ENCODE results near the gene PLXNA2.

Gene PLXNA2

GRCh38 chr1:208052135-208052534, 192.0 kb downstream of the PLXNA2 start:
- Histone ChIP-seq H3K4me3 (ENCODE audit: low read length) (no peak overlapping the region), H3K27me3 (ENCODE audit: control insufficient read depth, insufficient read depth, low read length) (no peaks in the 10 kb centered on the region), H3K4me1 (ENCODE audit: control insufficient read depth, insufficient read depth, low read length) (peaks cover 6% of the 10 kb centered on the region), H3K9ac (ENCODE audit: low read length) (no peak overlapping the region), H3K36me3 (ENCODE audit: control insufficient read depth, insufficient read depth, low read length) (peaks cover 15% of the 10 kb centered on the region), H3K27ac (ENCODE audit: low read depth, low read length) (no peak overlapping the region)

GRCh38 chr1:208051651-208052050, 192.5 kb downstream of the PLXNA2 start:
- H3K27ac ChIP-seq (ENCODE audit: low read depth, low read length) = no peak overlapping the region
- no peak overlapping the region for H3K9ac ChIP-seq (ENCODE audit: low read length)
- peaks cover 15% of the 10 kb centered on the region for H3K36me3 ChIP-seq (ENCODE audit: control insufficient read depth, insufficient read depth, low read length)
- no peak overlapping the region for H3K4me3 ChIP-seq (ENCODE audit: low read length)
- H3K4me1 ChIP-seq (ENCODE audit: control insufficient read depth, insufficient read depth, low read length) = peaks cover 6% of the 10 kb centered on the region
- no peaks in the 10 kb centered on the region for H3K27me3 ChIP-seq (ENCODE audit: control insufficient read depth, insufficient read depth, low read length)

GRCh38 chr1:208048904-208049303, 195.3 kb downstream of the PLXNA2 start:
- no peak overlapping the region for H3K27ac ChIP-seq (ENCODE audit: low read depth, low read length)
- H3K4me3 ChIP-seq (ENCODE audit: low read length) = no peak overlapping the region
- H3K27me3 ChIP-seq (ENCODE audit: control insufficient read depth, insufficient read depth, low read length) = no peaks in the 10 kb centered on the region
- H3K4me1 ChIP-seq (ENCODE audit: control insufficient read depth, insufficient read depth, low read length) = peaks cover 6% of the 10 kb centered on the region
- H3K9ac ChIP-seq (ENCODE audit: low read length) = no peak overlapping the region
- peaks cover 15% of the 10 kb centered on the region for H3K36me3 ChIP-seq (ENCODE audit: control insufficient read depth, insufficient read depth, low read length)

GRCh38 chr1:208047975-208048374, 196.2 kb downstream of the PLXNA2 start:
- Histone ChIP-seq H3K27me3 (ENCODE audit: control insufficient read depth, insufficient read depth, low read length) (no peaks in the 10 kb centered on the region), H3K27ac (ENCODE audit: low read depth, low read length) (peak overlapping the region; percentile 16), H3K9ac (ENCODE audit: low read length) (no peak overlapping the region), H3K36me3 (ENCODE audit: control insufficient read depth, insufficient read depth, low read length) (peaks cover 20% of the 10 kb centered on the region), H3K4me1 (ENCODE audit: control insufficient read depth, insufficient read depth, low read length) (peaks cover 6% of the 10 kb centered on the region), H3K4me3 (ENCODE audit: low read length) (no peak overlapping the region)

DNA sequence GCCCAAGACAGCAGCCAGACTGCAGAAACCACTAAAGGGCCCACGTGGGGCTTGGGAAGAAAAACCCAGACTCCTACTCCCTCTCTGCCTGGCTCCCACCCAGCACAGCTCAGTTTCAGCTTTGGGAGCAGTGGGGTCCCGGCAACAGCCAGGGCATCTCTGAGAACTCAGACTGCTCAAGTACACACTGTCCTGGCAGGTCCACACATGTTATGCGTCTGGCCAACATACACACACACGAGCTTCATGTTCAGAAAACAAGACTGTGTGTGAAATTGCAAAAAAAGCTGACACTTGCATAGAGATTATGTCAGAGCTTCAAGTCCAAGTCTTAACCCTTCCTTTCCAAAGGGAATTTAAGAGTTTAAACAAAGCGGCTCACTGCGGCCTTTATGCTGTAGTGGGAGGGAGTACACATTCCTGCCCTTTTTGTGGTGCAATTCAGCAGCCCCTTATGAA, 196.7 kb downstream of the PLXNA2 start:
- Histone ChIP-seq H3K9ac (ENCODE audit: low read length) (no peak overlapping the region), H3K27ac (ENCODE audit: low read depth, low read length) (peak overlapping the region; percentile 16), H3K4me1 (ENCODE audit: control insufficient read depth, insufficient read depth, low read length) (peaks cover 6% of the 10 kb centered on the region), H3K4me3 (ENCODE audit: low read length) (no peak overlapping the region), H3K36me3 (ENCODE audit: control insufficient read depth, insufficient read depth, low read length) (peaks cover 19% of the 10 kb centered on the region), H3K27me3 (ENCODE audit: control insufficient read depth, insufficient read depth, low read length) (no peaks in the 10 kb centered on the region)

- H3K9ac ChIP-seq (ENCODE audit: low read length) = no peak overlapping the region
- H3K27ac ChIP-seq (ENCODE audit: low read depth, low read length) = no peak overlapping the region
- peaks cover 6% of the 10 kb centered on the region for H3K4me1 ChIP-seq (ENCODE audit: control insufficient read depth, insufficient read depth, low read length)
- peaks cover 12% of the 10 kb centered on the region for H3K36me3 ChIP-seq (ENCODE audit: control insufficient read depth, insufficient read depth, low read length)
- no peaks in the 10 kb centered on the region for H3K27me3 ChIP-seq (ENCODE audit: control insufficient read depth, insufficient read depth, low read length)
- H3K4me3 ChIP-seq (ENCODE audit: low read length) = no peak overlapping the region
Observed at GRCh38 chr1:208045463-208046260, 198.5 kb downstream of the PLXNA2 start.

GRCh38 chr1:208044589-208045462, 199.4 kb downstream of the PLXNA2 start:
- no peak overlapping the region for H3K4me3 ChIP-seq (ENCODE audit: low read length)
- H3K27ac ChIP-seq (ENCODE audit: low read depth, low read length) = no peak overlapping the region
- H3K9ac ChIP-seq (ENCODE audit: low read length) = no peak overlapping the region
- H3K27me3 ChIP-seq (ENCODE audit: control insufficient read depth, insufficient read depth, low read length) = no peaks in the 10 kb centered on the region
- peaks cover 12% of the 10 kb centered on the region for H3K36me3 ChIP-seq (ENCODE audit: control insufficient read depth, insufficient read depth, low read length)
- peaks cover 6% of the 10 kb centered on the region for H3K4me1 ChIP-seq (ENCODE audit: control insufficient read depth, insufficient read depth, low read length)

- H3K36me3 ChIP-seq (ENCODE audit: control insufficient read depth, insufficient read depth, low read length) = peaks cover 12% of the 10 kb centered on the region
- no peak overlapping the region for H3K27ac ChIP-seq (ENCODE audit: low read depth, low read length)
- no peak overlapping the region for H3K9ac ChIP-seq (ENCODE audit: low read length)
- no peaks in the 10 kb centered on the region for H3K27me3 ChIP-seq (ENCODE audit: control insufficient read depth, insufficient read depth, low read length)
- H3K4me1 ChIP-seq (ENCODE audit: control insufficient read depth, insufficient read depth, low read length) = peaks cover 6% of the 10 kb centered on the region
- no peak overlapping the region for H3K4me3 ChIP-seq (ENCODE audit: low read length)
Observed at GRCh38 chr1:208043691-208044181, 200.4 kb downstream of the PLXNA2 start.

GRCh38 chr1:208042868-208043267, 201.3 kb downstream of the PLXNA2 start:
- peaks cover 5% of the 10 kb centered on the region for H3K4me1 ChIP-seq (ENCODE audit: control insufficient read depth, insufficient read depth, low read length)
- no peaks in the 10 kb centered on the region for H3K27me3 ChIP-seq (ENCODE audit: control insufficient read depth, insufficient read depth, low read length)
- no peak overlapping the region for H3K27ac ChIP-seq (ENCODE audit: low read depth, low read length)
- peaks cover 12% of the 10 kb centered on the region for H3K36me3 ChIP-seq (ENCODE audit: control insufficient read depth, insufficient read depth, low read length)
- H3K4me3 ChIP-seq (ENCODE audit: low read length) = no peak overlapping the region
- H3K9ac ChIP-seq (ENCODE audit: low read length) = no peak overlapping the region

DNA sequence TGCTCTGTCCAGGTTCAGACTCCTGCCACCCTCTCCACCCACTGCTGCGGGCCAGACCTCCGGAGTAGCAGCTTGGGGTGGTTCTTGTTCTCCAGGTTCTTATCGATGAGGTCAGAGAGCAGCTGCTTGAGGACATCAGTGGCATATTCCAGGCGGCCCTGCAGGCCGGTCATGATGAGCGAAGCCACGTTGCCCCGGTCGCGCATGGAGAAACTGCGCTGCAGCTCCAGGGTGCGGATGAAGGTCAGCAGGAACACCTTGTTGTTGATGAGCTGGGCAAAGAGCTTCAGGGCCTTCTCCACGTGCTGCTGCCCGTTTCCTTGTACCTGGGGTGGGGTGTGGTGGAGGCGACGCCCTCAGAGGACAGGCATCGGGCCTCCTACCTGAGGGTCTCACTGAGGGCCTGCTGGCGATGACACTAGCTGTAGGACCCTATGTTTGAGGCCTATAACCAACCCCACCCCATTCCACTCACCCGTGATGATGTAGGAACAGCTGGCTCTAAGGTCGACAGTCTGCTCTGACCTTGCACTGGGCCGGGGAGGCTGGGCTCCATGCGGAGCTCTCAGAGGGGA, 202.1 kb downstream of the PLXNA2 start:
- no peak overlapping the region for H3K4me3 ChIP-seq (ENCODE audit: low read length)
- H3K27ac ChIP-seq (ENCODE audit: low read depth, low read length) = no peak overlapping the region
- no peaks in the 10 kb centered on the region for H3K27me3 ChIP-seq (ENCODE audit: control insufficient read depth, insufficient read depth, low read length)
- H3K36me3 ChIP-seq (ENCODE audit: control insufficient read depth, insufficient read depth, low read length) = peaks cover 12% of the 10 kb centered on the region
- no peak overlapping the region for H3K9ac ChIP-seq (ENCODE audit: low read length)
- no peaks in the 10 kb centered on the region for H3K4me1 ChIP-seq (ENCODE audit: control insufficient read depth, insufficient read depth, low read length)

DNA sequence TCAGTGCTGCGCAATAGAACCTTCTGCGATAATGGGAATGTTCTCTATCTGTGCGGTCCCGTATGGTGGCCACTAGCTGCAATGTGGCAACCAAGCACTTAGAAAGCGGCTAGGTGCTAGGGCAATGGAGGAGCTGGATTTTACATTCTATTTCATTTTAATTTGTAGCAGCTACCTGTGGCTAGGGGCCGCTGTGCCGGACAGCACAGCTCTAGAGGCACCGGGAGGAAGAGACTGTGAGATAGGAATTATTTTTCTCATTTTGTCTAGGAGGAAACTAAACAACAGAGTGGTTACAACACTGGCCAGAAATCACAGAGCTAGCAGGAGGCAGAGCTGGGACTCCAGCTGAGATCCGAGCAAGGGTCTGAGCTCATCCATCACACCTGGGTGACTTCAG, 202.7 kb downstream of the PLXNA2 start:
- Histone ChIP-seq H3K27me3 (ENCODE audit: control insufficient read depth, insufficient read depth, low read length) (no peaks in the 10 kb centered on the region), H3K27ac (ENCODE audit: low read depth, low read length) (no peak overlapping the region), H3K4me3 (ENCODE audit: low read length) (no peak overlapping the region), H3K9ac (ENCODE audit: low read length) (no peak overlapping the region), H3K36me3 (ENCODE audit: control insufficient read depth, insufficient read depth, low read length) (peaks cover 12% of the 10 kb centered on the region), H3K4me1 (ENCODE audit: control insufficient read depth, insufficient read depth, low read length) (no peaks in the 10 kb centered on the region)

- Histone ChIP-seq H3K9ac (ENCODE audit: low read length) (no peak overlapping the region), H3K27me3 (ENCODE audit: control insufficient read depth, insufficient read depth, low read length) (no peaks in the 10 kb centered on the region), H3K4me3 (ENCODE audit: low read length) (no peak overlapping the region), H3K4me1 (ENCODE audit: control insufficient read depth, insufficient read depth, low read length) (no peaks in the 10 kb centered on the region), H3K36me3 (ENCODE audit: control insufficient read depth, insufficient read depth, low read length) (peaks cover 12% of the 10 kb centered on the region), H3K27ac (ENCODE audit: low read depth, low read length) (no peak overlapping the region)
Observed at GRCh38 chr1:208040821-208041297, 203.3 kb downstream of the PLXNA2 start.

All from rectal smooth muscle tissue (tissue), 1 donor.